Caco-2 (cell line): ENCODE data around the gene SERGEF. TPM values are rescaled to one million over a fixed set of nuclear protein-coding genes. Genes with fewer than 3 reads are reported as not detected.
"Not testable (repeated sequence)": the region's sequence is repeated elsewhere in the genome, so short reads cannot be mapped to it uniquely, and the experiment has no call there.

ENCODE experiments used
- BruUV-seq: library from RNA; stranded (reverse); fragments of 400-500 nt; replicated peaks from 2 replicates; lab custom pipeline; 2021; lab: Mats Ljungman, UMichigan
- CTCF ChIA-PET: fragments of 300-600 bp; sonication (Branson Sonifier 250); formaldehyde crosslinking; loops from one replicate; lab custom pipeline; 2022; ENCODE audit warnings: antibody characterized with exemption; lab: Charles Lee
- POLR2A ChIA-PET: fragments of 300-600 bp; sonication (Branson Sonifier 250); formaldehyde crosslinking; loops from one replicate; lab custom pipeline; 2022; ENCODE audit warnings: antibody characterized with exemption; lab: Charles Lee
- DNase-seq, 2 experiments: peaks; one replicate each; pipeline versions ENCODE4 v3.0.0 to v3.0.0-alpha.2; 2020 to 2022
- H3K27me3 ChIP-seq: replicated peaks from 2 replicates; pipeline ENCODE4 v1.6.0; 2011; ENCODE audit warnings: low read length; ENCODE audit not compliant: control insufficient read depth, insufficient read depth
- H3K36me3 ChIP-seq: 2 replicates; pipeline ENCODE4 v1.5.1; 2011; ENCODE audit warnings: low read length; ENCODE audit not compliant: control insufficient read depth, insufficient read depth
- H3K4me1 ChIP-seq: fragments of 250-450 bp; sonication (Bioruptor Pico); 2 replicates; pipeline ENCODE4 v1.5.1; 2020; ENCODE audit warnings: mild to moderate bottlenecking
- H3K4me3 ChIP-seq: 2 replicates; pipeline ENCODE4 v1.5.1; 2011; ENCODE audit warnings: low read depth, mild to moderate bottlenecking, control low read depth, low read length
- H3K9me3 ChIP-seq: fragments of 250-450 bp; sonication (Bioruptor Pico); 2 replicates; pipeline ENCODE4 v1.5.1; 2020; ENCODE audit warnings: mild to moderate bottlenecking, moderate library complexity
- H3K27ac Mint-ChIP-seq: one replicate; pipeline ENCODE4 v1.8.0; 2022; ENCODE audit warnings: mixed read lengths; ENCODE audit not compliant: unreplicated experiment
- H3K27me3 Mint-ChIP-seq: one replicate; pipeline ENCODE4 v1.8.0; 2022; ENCODE audit warnings: mixed read lengths; ENCODE audit not compliant: insufficient read depth, unreplicated experiment
- H3K36me3 Mint-ChIP-seq: one replicate; pipeline ENCODE4 v1.8.0; 2022; ENCODE audit warnings: mild to moderate bottlenecking, mixed read lengths; ENCODE audit not compliant: insufficient read depth, unreplicated experiment
- H3K4me1 Mint-ChIP-seq: one replicate; pipeline ENCODE4 v1.8.0; 2022; ENCODE audit warnings: low read depth, mixed read lengths; ENCODE audit not compliant: unreplicated experiment
- H3K4me3 Mint-ChIP-seq: one replicate; pipeline ENCODE4 v1.8.0; 2022; ENCODE audit warnings: mild to moderate bottlenecking, moderate library complexity, mixed read lengths; ENCODE audit not compliant: unreplicated experiment
- H3K9me3 Mint-ChIP-seq: one replicate; pipeline ENCODE4 v1.8.0; 2022; ENCODE audit warnings: mixed read lengths; ENCODE audit not compliant: unreplicated experiment
- intact Hi-C: fragments of 100-400 bp; cut with micrococcal nuclease; formaldehyde crosslinking; loops from one replicate; pipeline ENCODE4 v1.10.0; 2022; ENCODE audit not compliant: unreplicated experiment
- total RNA-seq: library from RNA; stranded (reverse); gene quantifications from 2 replicates; pipeline ENCODE4 v1.2.3, GENCODE V29; 2022
- TF ChIP-seq, protein P1 (sequence below), 2 experiments: fragments of 200-600 bp in 1 of 2; IDR thresholded peaks; 1 replicate in 1 of 2; 2 replicates in 1 of 2; pipeline versions ENCODE4 v1.5.1 to v1.8.0; 2011 to 2022; ENCODE audit warnings: antibody characterized with exemption in 1 of 2, control low read depth in 1 of 2, inconsistent platforms in 1 of 2, low read depth in 1 of 2, low read length in 1 of 2, mild to moderate bottlenecking in 1 of 2, moderate library complexity in 1 of 2; ENCODE audit not compliant: insufficient read depth in 1 of 2, severe bottlenecking in 1 of 2, unreplicated experiment in 1 of 2

The SERGEF gene
- total RNA-seq, 1 experiment from 2014 or later: 17.5 TPM

DNA sequence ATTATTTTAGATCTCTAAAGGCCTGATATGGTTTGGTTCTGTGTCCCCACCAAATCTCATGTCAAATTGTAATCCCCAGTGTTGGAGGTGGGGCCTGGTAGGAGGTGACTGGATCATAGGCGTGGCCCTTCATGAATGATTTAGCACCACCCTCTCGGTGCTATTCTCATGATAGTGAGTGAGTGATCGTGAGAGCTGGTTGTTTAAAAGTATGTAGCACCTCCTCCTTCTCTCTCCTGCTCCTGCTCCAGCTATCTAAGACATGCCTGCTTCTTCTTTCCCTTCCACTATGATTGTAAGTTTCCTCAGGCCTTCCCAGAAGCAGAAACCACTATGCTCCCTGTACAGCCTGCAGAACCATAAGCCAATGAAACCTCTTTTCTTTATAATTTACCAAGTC lies 114.1 kb downstream of the SERGEF start:
- H3K27me3 Mint-ChIP-seq: no peaks in the 10 kb centered on the region
- Histone ChIP-seq H3K9me3 (no peaks in the 10 kb centered on the region; the same call in 1 of the 2 replicates), H3K27me3 (no peaks in the 10 kb centered on the region), H3K4me1 (no peaks in the 10 kb centered on the region), H3K36me3 (no peaks in the 10 kb centered on the region; the same call in 1 of the 2 replicates), H3K4me3 (no peak overlapping the region)
- TF ChIP-seq, protein P1, sequence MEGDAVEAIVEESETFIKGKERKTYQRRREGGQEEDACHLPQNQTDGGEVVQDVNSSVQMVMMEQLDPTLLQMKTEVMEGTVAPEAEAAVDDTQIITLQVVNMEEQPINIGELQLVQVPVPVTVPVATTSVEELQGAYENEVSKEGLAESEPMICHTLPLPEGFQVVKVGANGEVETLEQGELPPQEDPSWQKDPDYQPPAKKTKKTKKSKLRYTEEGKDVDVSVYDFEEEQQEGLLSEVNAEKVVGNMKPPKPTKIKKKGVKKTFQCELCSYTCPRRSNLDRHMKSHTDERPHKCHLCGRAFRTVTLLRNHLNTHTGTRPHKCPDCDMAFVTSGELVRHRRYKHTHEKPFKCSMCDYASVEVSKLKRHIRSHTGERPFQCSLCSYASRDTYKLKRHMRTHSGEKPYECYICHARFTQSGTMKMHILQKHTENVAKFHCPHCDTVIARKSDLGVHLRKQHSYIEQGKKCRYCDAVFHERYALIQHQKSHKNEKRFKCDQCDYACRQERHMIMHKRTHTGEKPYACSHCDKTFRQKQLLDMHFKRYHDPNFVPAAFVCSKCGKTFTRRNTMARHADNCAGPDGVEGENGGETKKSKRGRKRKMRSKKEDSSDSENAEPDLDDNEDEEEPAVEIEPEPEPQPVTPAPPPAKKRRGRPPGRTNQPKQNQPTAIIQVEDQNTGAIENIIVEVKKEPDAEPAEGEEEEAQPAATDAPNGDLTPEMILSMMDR (IDR thresholded peaks at IDR 0.05; ENCODE audit: insufficient read depth in 1 of 2, low read depth in 1 of 2, low read length in 1 of 2, severe bottlenecking in 1 of 2, unreplicated experiment in 1 of 2): no peak
- no peaks in the 10 kb centered on the region for H3K36me3 Mint-ChIP-seq
- DNase-seq: no peak
- no peak overlapping the region for H3K27ac Mint-ChIP-seq
- H3K9me3 Mint-ChIP-seq: no peaks in the 10 kb centered on the region
- POLR2A ChIA-PET: no interaction called here
- H3K4me1 Mint-ChIP-seq: no peaks in the 10 kb centered on the region
- CTCF ChIA-PET: no interaction called here
- BruUV-seq: no TSS peak
- intact Hi-C loops: no loop called here
- no peak overlapping the region for H3K4me3 Mint-ChIP-seq

DNA sequence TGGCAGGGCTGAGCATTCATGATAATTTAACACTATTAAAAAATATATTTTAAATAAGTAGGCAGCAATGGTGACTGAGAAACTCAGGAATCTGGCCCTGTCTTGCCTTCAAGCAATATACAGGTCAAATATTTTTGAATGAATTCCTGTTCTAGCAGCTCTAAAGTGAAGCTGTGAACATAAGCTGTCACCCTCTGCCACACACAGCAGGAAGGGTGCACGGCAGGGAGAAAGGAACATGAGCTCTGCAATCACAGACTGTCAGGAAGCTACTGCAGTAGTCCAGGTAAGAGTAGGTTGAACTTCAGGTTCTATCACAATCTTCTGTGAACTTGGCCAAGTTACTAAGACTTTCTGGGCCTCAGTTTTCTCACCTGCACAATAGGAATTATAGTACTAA lies 114.8 kb downstream of the SERGEF start:
- no TSS peak for BruUV-seq
- CTCF ChIA-PET: no interaction called here

DNA sequence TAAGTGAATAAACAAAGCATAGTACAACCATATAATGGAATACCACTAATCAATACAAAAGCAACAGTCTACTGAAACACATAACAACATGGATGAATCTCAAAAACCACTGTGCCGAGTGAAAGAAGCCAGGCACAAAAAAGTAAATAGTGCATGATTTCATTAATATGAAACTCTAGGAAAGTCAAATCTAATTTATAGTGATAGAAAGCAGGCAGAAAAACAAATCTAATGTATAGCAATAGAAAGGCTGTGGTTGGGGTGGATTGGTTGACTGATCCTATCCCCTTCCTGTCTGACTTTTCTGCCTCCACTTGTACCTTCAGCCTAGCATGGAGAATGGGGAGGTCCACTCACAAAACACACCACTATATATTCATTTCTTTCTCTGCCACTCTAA lies 115.4 kb downstream of the SERGEF start:
- ChIA-PET CTCF (no interaction called here), POLR2A (no interaction called here)
- H3K27ac Mint-ChIP-seq: no peak overlapping the region
- H3K4me1 Mint-ChIP-seq: no peaks in the 10 kb centered on the region
- H3K36me3 ChIP-seq: no peaks in the 10 kb centered on the region; the same call in 1 of the 2 replicates
- BruUV-seq: no TSS peak
- no peaks in the 10 kb centered on the region for H3K4me1 ChIP-seq
- TF ChIP-seq, protein P1 (IDR thresholded peaks at IDR 0.05; ENCODE audit: insufficient read depth in 1 of 2, low read depth in 1 of 2, low read length in 1 of 2, severe bottlenecking in 1 of 2, unreplicated experiment in 1 of 2): no peak
- intact Hi-C loops: no loop called here
- no peaks in the 10 kb centered on the region for H3K36me3 Mint-ChIP-seq
- H3K9me3 ChIP-seq: no peaks in the 10 kb centered on the region; the same call in 1 of the 2 replicates
- H3K9me3 Mint-ChIP-seq: no peaks in the 10 kb centered on the region
- H3K4me3 ChIP-seq: no peak overlapping the region
- H3K27me3 ChIP-seq: no peaks in the 10 kb centered on the region
- no peaks in the 10 kb centered on the region for H3K27me3 Mint-ChIP-seq
- DNase-seq: no peak
- H3K4me3 Mint-ChIP-seq: no peak overlapping the region

More for the DNA sequence above, 114.8 kb downstream of the SERGEF start:
- intact Hi-C loops: no loop called here
- Mint-ChIP-seq H3K27me3 (no peaks in the 10 kb centered on the region), H3K27ac (no peak overlapping the region), H3K4me1 (no peaks in the 10 kb centered on the region), H3K36me3 (no peaks in the 10 kb centered on the region), H3K9me3 (no peaks in the 10 kb centered on the region), H3K4me3 (no peak overlapping the region)
- Histone ChIP-seq H3K27me3 (no peaks in the 10 kb centered on the region), H3K9me3 (no peaks in the 10 kb centered on the region; the same call in 1 of the 2 replicates), H3K4me1 (no peaks in the 10 kb centered on the region), H3K36me3 (no peaks in the 10 kb centered on the region; the same call in 1 of the 2 replicates), H3K4me3 (no peak overlapping the region)
- TF ChIP-seq, protein P1 (IDR thresholded peaks at IDR 0.05; ENCODE audit: insufficient read depth in 1 of 2, low read depth in 1 of 2, low read length in 1 of 2, severe bottlenecking in 1 of 2, unreplicated experiment in 1 of 2): no peak
- no peak for DNase-seq
- POLR2A ChIA-PET: no interaction called here

GRCh38 chr11:17896496-17897151 lies 116.2 kb downstream of the SERGEF start:
- H3K4me1 ChIP-seq, H3K9me3 ChIP-seq, H3K4me3 Mint-ChIP-seq, H3K27me3 Mint-ChIP-seq, POLR2A ChIA-PET, CTCF ChIA-PET, H3K27ac Mint-ChIP-seq, H3K36me3 ChIP-seq, H3K27me3 ChIP-seq, H3K36me3 Mint-ChIP-seq, H3K4me1 Mint-ChIP-seq, H3K4me3 ChIP-seq, DNase-seq, BruUV-seq, intact Hi-C loops, H3K9me3 Mint-ChIP-seq: not testable (repeated sequence)
